ENCODE data around the gene CTCFL. TPM values are rescaled to one million over a fixed set of nuclear protein-coding genes. Genes with fewer than 3 reads are reported as not detected.

The CTCFL gene
- total and polyA plus RNA-seq, 2 of the 13 experiments (the other 11 are each of a cell fraction or from before 2014, with no cell fraction given): 0.04 TPM; not detected in 1

DNA sequence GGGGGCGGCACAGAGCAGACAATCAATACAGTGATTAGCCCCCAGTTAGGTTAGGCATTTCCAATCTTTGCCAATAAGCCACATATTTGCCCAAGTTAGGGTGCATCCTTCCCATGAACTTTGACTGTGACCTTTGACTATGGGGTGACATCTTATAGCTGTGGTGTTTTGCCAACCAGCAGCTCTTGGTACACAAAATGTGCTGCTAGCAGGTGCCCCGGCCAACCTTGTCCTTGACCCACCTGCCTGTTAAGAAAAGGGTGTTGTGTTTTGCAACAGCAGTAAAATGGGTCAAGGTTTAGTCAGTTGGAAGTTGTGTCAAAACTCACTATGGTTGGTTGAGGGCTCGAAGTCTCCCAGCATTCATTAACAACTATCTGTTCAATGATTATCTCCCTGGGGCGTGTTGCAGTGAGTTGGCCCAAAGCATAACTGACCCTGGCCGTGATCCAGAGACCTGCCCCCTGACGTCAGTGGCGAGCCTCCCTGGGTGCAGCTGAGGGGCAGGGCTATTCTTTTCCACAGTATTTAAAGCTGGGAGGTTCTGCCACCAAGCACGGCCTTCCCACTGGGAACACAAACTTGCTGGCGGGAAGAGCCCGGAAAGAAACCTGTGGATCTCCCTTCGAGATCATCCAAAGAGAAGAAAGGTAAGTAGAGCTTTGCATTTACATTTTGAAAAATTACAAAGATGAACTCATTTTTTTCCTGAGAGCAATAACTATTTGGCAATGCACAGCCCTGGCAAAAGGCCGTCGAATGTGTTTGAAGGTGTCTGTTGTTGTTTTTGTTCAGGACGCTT, 35.8 kb upstream of the CTCFL start, which contains the start of gene PCK1 (continued):
- TF ChIP-seq, protein P1, sequence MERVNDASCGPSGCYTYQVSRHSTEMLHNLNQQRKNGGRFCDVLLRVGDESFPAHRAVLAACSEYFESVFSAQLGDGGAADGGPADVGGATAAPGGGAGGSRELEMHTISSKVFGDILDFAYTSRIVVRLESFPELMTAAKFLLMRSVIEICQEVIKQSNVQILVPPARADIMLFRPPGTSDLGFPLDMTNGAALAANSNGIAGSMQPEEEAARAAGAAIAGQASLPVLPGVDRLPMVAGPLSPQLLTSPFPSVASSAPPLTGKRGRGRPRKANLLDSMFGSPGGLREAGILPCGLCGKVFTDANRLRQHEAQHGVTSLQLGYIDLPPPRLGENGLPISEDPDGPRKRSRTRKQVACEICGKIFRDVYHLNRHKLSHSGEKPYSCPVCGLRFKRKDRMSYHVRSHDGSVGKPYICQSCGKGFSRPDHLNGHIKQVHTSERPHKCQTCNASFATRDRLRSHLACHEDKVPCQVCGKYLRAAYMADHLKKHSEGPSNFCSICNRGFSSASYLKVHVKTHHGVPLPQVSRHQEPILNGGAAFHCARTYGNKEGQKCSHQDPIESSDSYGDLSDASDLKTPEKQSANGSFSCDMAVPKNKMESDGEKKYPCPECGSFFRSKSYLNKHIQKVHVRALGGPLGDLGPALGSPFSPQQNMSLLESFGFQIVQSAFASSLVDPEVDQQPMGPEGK (CRISPR knock-in tag; IDR thresholded peaks at IDR 0.05): peak; percentile 87
- TF ChIP-seq CREM (IDR thresholded peaks at IDR 0.05) (peak; percentile 96), CREM (CRISPR knock-in tag; IDR thresholded peaks at IDR 0.05) (peak; percentile 43; the same call in 1 of the 2 replicates), PCBP2 (optimal IDR thresholded peaks at IDR 0.05; ENCODE audit: low read depth, low read length, poor library complexity, severe bottlenecking) (no peak), EZH2 (conservative IDR thresholded peaks at IDR 0.05; ENCODE audit: low read depth, low read length) (no peak), ZMYM4 (CRISPR knock-in tag; IDR thresholded peaks at IDR 0.05) (peak; percentile 98), RFX3 (CRISPR knock-in tag; IDR thresholded peaks at IDR 0.05) (no peak), ZNF205 (CRISPR knock-in tag; IDR thresholded peaks at IDR 0.05) (peak; percentile 45; the same call in 1 of the 2 replicates)
- TF ChIP-seq, protein P2, sequence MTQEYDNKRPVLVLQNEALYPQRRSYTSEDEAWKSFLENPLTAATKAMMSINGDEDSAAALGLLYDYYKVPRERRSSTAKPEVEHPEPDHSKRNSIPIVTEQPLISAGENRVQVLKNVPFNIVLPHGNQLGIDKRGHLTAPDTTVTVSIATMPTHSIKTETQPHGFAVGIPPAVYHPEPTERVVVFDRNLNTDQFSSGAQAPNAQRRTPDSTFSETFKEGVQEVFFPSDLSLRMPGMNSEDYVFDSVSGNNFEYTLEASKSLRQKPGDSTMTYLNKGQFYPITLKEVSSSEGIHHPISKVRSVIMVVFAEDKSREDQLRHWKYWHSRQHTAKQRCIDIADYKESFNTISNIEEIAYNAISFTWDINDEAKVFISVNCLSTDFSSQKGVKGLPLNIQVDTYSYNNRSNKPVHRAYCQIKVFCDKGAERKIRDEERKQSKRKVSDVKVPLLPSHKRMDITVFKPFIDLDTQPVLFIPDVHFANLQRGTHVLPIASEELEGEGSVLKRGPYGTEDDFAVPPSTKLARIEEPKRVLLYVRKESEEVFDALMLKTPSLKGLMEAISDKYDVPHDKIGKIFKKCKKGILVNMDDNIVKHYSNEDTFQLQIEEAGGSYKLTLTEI (CRISPR knock-in tag; conservative IDR thresholded peaks at IDR 0.05): no peak
- TF ChIP-seq, protein P3, sequence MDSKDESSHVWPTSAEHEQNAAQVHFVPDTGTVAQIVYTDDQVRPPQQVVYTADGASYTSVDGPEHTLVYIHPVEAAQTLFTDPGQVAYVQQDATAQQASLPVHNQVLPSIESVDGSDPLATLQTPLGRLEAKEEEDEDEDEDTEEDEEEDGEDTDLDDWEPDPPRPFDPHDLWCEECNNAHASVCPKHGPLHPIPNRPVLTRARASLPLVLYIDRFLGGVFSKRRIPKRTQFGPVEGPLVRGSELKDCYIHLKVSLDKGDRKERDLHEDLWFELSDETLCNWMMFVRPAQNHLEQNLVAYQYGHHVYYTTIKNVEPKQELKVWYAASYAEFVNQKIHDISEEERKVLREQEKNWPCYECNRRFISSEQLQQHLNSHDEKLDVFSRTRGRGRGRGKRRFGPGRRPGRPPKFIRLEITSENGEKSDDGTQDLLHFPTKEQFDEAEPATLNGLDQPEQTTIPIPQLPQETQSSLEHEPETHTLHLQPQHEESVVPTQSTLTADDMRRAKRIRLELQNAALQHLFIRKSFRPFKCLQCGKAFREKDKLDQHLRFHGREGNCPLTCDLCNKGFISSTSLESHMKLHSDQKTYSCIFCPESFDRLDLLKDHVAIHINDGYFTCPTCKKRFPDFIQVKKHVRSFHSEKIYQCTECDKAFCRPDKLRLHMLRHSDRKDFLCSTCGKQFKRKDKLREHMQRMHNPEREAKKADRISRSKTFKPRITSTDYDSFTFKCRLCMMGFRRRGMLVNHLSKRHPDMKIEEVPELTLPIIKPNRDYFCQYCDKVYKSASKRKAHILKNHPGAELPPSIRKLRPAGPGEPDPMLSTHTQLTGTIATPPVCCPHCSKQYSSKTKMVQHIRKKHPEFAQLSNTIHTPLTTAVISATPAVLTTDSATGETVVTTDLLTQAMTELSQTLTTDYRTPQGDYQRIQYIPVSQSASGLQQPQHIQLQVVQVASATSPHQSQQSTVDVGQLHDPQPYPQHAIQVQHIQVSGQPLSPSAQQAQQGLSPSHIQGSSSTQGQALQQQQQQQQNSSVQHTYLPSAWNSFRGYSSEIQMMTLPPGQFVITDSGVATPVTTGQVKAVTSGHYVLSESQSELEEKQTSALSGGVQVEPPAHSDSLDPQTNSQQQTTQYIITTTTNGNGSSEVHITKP (CRISPR knock-in tag; IDR thresholded peaks at IDR 0.05; ENCODE audit: low read depth): peak; percentile 87
- TF ChIP-seq, protein P4, sequence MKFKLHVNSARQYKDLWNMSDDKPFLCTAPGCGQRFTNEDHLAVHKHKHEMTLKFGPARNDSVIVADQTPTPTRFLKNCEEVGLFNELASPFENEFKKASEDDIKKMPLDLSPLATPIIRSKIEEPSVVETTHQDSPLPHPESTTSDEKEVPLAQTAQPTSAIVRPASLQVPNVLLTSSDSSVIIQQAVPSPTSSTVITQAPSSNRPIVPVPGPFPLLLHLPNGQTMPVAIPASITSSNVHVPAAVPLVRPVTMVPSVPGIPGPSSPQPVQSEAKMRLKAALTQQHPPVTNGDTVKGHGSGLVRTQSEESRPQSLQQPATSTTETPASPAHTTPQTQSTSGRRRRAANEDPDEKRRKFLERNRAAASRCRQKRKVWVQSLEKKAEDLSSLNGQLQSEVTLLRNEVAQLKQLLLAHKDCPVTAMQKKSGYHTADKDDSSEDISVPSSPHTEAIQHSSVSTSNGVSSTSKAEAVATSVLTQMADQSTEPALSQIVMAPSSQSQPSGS (CRISPR knock-in tag; IDR thresholded peaks at IDR 0.05): peak; percentile 99
- TF ChIP-seq, protein P5, sequence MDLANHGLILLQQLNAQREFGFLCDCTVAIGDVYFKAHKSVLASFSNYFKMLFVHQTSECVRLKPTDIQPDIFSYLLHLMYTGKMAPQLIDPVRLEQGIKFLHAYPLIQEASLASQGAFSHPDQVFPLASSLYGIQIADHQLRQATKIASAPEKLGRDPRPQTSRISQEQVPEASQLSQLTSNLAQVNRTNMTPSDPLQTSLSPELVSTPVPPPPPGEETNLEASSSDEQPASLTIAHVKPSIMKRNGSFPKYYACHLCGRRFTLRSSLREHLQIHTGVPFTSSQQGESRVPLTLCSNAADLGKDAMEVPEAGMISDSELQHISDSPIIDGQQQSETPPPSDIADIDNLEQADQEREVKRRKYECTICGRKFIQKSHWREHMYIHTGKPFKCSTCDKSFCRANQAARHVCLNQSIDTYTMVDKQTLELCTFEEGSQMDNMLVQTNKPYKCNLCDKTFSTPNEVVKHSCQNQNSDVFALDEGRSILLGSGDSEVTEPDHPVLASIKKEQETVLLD (CRISPR knock-in tag; IDR thresholded peaks at IDR 0.05; ENCODE audit: low read depth): no peak
- TF ChIP-seq, protein P6, sequence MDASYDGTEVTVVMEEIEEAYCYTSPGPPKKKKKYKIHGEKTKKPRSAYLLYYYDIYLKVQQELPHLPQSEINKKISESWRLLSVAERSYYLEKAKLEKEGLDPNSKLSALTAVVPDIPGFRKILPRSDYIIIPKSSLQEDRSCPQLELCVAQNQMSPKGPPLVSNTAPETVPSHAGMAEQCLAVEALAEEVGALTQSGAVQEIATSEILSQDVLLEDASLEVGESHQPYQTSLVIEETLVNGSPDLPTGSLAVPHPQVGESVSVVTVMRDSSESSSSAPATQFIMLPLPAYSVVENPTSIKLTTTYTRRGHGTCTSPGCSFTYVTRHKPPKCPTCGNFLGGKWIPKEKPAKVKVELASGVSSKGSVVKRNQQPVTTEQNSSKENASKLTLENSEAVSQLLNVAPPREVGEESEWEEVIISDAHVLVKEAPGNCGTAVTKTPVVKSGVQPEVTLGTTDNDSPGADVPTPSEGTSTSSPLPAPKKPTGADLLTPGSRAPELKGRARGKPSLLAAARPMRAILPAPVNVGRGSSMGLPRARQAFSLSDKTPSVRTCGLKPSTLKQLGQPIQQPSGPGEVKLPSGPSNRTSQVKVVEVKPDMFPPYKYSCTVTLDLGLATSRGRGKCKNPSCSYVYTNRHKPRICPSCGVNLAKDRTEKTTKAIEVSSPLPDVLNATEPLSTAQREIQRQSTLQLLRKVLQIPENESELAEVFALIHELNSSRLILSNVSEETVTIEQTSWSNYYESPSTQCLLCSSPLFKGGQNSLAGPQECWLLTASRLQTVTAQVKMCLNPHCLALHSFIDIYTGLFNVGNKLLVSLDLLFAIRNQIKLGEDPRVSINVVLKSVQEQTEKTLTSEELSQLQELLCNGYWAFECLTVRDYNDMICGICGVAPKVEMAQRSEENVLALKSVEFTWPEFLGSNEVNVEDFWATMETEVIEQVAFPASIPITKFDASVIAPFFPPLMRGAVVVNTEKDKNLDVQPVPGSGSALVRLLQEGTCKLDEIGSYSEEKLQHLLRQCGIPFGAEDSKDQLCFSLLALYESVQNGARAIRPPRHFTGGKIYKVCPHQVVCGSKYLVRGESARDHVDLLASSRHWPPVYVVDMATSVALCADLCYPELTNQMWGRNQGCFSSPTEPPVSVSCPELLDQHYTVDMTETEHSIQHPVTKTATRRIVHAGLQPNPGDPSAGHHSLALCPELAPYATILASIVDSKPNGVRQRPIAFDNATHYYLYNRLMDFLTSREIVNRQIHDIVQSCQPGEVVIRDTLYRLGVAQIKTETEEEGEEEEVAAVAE (CRISPR knock-in tag; IDR thresholded peaks at IDR 0.05; ENCODE audit: borderline replicate concordance): no peak
